GM13976 (cell line): ENCODE measurements around the gene DGAT2L6.

ENCODE experiments used
- DNase-seq: peaks from one replicate; pipeline ENCODE4 v3.0.0; 2012; ENCODE audit warnings: low spot score
- in situ Hi-C: fragments of 300-500 bp; cut with MboI; formaldehyde crosslinking; loops from one replicate; pipeline ENCODE4 v1.12.0; 2022; ENCODE audit warnings: low sequenced_read_pairs, mixed read lengths, inconsistent platforms; ENCODE audit not compliant: unreplicated experiment
- TF ChIP-seq, protein P1 (sequence below): IDR thresholded peaks from 2 replicates; pipeline ENCODE4 v1.5.1; 2012; ENCODE audit warnings: borderline replicate concordance, mild to moderate bottlenecking; ENCODE audit not compliant: insufficient read depth; ENCODE audit errors: extremely low read depth, missing control alignments, control extremely low read depth

The DGAT2L6 gene

DNA sequence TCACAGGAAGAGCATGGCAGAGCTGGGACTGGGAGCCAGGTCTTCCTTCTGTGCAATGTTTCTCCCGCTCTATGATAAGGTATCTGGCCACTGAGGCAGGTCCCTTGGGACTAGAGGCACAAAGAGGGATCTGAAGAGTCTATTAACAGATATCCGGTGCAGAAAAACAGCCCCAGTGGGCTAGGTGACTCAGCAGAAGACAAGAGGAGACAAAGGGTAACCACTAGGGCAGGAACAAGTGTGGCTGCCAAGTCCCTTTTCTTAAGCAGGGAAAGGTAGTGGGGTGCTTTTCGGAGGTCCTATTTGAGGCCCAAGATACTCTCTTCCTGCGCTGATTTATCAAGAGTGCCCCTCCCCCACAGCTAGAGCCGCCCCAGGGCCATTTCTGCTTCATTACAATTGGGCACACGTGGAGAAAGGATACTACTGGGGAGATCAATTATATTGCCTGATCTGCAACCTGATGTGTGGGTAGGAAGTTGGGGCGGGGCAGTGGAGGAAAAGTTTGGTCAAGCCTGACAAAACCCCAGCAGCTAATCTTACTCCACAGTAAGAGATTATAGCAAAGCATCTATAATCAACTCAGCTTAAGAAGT is at the start of gene DGAT2L6:
Gene DGAT2L6, plus strand, starts transcription at position 546 of the 596 bp plus-strand sequence. CDS start 100 bp downstream, outside the sequence.
- TF ChIP-seq, protein P1, sequence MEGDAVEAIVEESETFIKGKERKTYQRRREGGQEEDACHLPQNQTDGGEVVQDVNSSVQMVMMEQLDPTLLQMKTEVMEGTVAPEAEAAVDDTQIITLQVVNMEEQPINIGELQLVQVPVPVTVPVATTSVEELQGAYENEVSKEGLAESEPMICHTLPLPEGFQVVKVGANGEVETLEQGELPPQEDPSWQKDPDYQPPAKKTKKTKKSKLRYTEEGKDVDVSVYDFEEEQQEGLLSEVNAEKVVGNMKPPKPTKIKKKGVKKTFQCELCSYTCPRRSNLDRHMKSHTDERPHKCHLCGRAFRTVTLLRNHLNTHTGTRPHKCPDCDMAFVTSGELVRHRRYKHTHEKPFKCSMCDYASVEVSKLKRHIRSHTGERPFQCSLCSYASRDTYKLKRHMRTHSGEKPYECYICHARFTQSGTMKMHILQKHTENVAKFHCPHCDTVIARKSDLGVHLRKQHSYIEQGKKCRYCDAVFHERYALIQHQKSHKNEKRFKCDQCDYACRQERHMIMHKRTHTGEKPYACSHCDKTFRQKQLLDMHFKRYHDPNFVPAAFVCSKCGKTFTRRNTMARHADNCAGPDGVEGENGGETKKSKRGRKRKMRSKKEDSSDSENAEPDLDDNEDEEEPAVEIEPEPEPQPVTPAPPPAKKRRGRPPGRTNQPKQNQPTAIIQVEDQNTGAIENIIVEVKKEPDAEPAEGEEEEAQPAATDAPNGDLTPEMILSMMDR: no peak
- no peak for DNase-seq
- in situ Hi-C loops: no loop called here

DNA sequence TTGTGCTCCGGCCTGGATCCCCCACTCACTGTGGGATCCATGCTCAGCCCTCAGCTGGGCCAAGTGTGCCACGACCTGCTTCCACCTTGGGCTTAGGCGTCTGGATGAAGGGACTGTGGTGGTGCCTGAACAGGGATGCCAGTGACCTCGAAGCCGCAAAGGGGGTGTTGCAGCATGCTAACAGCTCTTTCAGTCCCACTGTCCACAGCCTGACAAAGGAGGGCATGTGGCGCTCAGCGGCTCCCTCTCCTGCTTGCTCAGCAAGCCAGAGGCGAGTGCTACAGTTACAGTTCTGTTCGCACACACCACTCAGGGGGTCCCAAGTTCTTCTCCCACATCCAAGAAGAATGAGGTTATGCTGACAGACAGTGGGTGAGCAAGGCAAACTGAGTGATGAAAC is 49.2 kb upstream of the DGAT2L6 start:
- TF ChIP-seq, protein P1: no peak
- DNase-seq: no peak
- in situ Hi-C loops: no loop called here

DNA sequence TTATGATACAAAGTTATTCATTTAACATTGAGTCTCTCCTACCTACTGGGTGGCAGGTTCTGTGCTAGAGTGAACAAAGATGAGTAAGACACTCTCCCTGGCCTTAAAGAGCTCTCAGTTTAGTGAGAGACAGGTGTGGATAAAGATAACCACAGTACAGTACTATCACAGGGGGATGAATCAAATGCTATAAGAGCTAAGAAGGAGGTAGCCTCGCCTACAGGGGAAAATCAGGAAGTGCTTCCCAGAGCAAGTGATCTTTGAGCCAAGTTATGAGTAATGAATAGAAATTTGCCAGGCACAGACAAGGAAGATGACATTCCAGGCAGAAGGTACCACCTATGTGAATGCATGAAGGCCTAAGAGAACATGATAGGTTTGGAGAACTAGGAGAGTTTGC is 47.5 kb upstream of the DGAT2L6 start:
- TF ChIP-seq, protein P1: no peak
- in situ Hi-C loops: no loop called here
- DNase-seq: no peak

DNA sequence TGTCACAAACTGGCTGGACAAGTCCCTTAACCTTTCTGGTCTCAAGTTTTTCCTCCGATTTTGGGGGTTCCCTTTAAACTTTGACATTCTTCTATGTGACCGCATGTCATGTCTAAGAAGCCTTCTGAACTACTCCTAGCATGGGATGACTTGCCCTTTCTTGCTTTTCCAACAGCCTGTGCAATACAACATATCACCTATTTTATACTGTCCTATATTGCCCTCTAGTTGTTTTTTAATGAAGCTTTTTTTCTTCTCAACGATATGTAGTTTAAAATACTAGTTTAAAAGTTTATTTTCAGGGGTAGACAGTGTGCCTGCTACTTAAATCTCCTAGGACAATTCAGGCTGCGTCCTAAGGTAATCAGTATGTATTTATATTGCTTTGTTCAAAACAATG is 45.1 kb upstream of the DGAT2L6 start:
- TF ChIP-seq, protein P1: no peak
- in situ Hi-C loops: no loop called here
- DNase-seq: no peak

GRCh38 chrX:70132877-70133302 is 44.4 kb upstream of the DGAT2L6 start:
- in situ Hi-C loops: no loop called here
- TF ChIP-seq, protein P1: no peak
- no peak for DNase-seq

GRCh38 chrX:70133303-70134115 is 43.8 kb upstream of the DGAT2L6 start, which contains the start of gene IGBP1:
Gene IGBP1 (plus strand): TSS chrX:70133447. CDS start chrX:70133948, 501 bp downstream.
- in situ Hi-C loops: no loop called here
- peak; percentile 78 for DNase-seq
- TF ChIP-seq, protein P1: peak; percentile 40
